Measurements from ENCODE around the gene HRK.

The HRK gene

DNA sequence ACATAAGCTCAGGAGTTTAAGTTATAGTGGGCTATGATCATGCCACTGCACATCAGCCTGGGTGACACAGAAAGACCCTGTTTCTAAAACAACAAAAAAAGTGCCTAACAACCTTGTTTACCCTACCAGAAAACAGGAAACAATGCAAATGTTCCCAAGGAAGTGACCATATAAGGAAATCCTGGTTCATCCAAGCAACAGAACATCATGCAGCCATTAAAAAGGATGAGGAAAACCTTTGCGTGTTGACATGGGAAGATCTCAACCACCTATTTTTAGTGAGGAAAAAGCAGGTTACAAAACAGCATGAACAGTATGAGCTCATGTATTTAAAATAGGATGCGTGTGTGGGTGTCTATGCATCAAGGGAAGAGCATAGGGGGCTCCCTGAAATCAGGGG is 13.7 kb downstream of the HRK start:
- Mint-ChIP-seq H3K27ac (no peak overlapping the region), H3K27me3 (no peaks in the 10 kb centered on the region), H3K9me3 (no peaks in the 10 kb centered on the region), H3K36me3 (no peaks in the 10 kb centered on the region), H3K4me3 (no peak overlapping the region), H3K4me1 (peaks cover 6% of the 10 kb centered on the region)
- ATAC-seq (ENCODE audit: low read depth) (no peak), DNase-seq (ENCODE audit: low spot score in 2 of 2) (no peak)

DNA sequence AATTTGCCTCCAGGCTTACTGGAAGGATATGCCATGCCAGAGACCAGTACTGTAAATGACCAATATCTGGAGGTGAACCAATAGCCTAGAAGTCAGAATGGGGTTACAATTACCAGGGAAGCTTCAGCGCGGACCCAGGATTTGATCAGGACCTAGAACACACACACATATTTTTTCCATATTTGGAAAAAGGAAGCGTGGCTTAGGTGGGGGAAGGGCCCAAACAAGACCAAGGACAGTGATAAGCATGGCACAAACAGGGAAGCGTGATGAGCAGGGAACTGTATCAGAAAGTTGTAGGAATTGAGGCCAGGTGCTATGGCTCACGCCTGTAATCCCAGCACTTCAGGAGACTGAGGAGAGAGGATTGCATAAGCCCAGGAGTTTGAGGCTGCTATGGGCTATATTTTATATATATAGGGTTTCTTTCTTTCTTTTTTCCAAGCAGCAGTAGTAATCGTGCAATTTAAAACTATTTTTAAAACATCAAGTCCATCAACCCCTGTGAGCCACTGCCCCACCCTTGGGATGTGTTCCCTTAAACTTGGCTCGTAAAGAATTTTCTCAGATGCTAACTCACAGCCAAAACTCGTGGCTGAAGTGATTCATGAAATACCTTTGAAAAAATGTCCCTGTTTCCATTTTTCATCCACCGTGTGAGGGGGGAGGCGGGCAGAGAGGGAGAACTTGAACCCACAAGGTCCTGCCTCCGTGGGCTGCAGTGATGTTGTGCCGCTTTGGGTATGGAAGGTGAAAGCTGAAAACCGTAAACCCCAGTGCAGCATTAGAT is 16.7 kb downstream of the HRK start:
- Mint-ChIP-seq H3K4me3 (no peak overlapping the region), H3K27ac (no peak overlapping the region), H3K9me3 (no peaks in the 10 kb centered on the region), H3K4me1 (peaks cover 27% of the 10 kb centered on the region), H3K36me3 (no peaks in the 10 kb centered on the region), H3K27me3 (no peaks in the 10 kb centered on the region)
- DNase-seq (ENCODE audit: low spot score in 2 of 2) (no peak), ATAC-seq (ENCODE audit: low read depth) (no peak)

DNA sequence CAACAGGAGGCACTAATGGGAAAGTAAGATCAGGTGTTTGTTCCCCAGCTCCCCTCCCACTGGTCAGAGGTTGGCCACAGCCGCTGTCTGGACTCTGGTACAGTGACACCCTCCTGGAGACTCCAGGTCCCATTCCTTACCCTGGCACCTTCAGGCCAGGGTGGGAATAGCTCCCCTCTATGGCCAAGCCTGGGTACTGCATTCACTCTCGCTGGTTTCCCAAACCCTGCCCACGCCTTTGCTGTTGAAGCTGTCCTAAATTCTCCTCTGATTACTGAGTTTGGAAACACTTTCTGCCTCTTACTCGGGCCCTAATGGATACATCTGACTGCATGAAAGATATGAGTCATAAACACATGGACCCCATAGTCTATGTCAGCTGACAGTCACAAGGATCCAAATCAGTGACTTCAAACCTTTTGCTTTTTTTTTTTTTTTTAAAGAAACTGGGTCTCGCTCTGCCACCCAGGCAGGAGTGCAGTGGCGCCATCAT is 17.9 kb downstream of the HRK start:
- peak overlapping the region; percentile 74 for H3K27ac Mint-ChIP-seq
- no peaks in the 10 kb centered on the region for H3K9me3 Mint-ChIP-seq
- H3K4me1 Mint-ChIP-seq: peaks cover 31% of the 10 kb centered on the region
- no peak for ATAC-seq (ENCODE audit: low read depth)
- no peaks in the 10 kb centered on the region for H3K36me3 Mint-ChIP-seq
- no peak for DNase-seq (ENCODE audit: low spot score in 2 of 2)
- no peaks in the 10 kb centered on the region for H3K27me3 Mint-ChIP-seq
- no peak overlapping the region for H3K4me3 Mint-ChIP-seq

DNA sequence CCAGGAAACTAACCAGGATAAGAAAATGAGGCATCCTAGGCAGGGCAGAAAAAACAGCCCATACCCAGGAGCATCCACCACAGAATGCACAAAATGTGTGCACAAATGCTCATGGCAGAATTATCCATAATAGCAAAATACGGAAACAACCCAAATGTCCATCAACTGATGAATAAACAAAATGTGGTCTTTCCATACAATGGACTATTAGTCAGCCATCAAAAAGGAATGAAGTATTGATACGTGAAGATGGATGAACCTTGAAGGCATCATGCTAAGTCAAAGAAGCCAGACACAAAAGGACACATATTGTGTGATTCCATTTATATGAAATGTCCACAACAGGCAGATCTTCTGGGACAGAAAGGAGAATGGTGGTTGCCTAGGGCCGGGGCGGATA is 19.1 kb downstream of the HRK start:
- Mint-ChIP-seq H3K27ac (no peak overlapping the region), H3K36me3 (no peaks in the 10 kb centered on the region), H3K9me3 (no peaks in the 10 kb centered on the region), H3K4me1 (peaks cover 37% of the 10 kb centered on the region), H3K4me3 (no peak overlapping the region), H3K27me3 (no peaks in the 10 kb centered on the region)
- no peak for DNase-seq (ENCODE audit: low spot score in 2 of 2)
- ATAC-seq (ENCODE audit: low read depth): no peak

DNA sequence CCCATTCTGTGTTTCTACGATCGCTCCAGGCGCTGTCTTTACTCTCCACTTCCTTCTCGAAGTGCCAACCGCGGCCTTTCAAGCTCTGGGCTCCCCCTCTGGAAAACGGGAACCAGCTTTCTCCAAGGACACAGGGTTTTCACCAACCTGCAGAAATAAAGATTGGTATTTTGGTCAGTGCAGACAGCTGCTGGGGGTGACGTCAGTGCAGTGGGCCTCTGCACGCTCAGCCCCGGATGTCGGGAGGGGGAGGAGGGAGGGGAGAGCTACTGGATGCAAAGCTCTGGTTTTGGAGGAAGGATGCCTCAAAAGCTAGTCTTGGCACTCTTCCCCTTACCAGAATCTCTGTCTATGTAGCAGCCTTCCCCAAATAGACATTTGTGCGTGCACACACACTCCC is 19.9 kb downstream of the HRK start:
- Mint-ChIP-seq H3K4me1 (peaks cover 37% of the 10 kb centered on the region), H3K9me3 (no peaks in the 10 kb centered on the region), H3K36me3 (no peaks in the 10 kb centered on the region), H3K27ac (peak overlapping the region; percentile 66), H3K27me3 (no peaks in the 10 kb centered on the region), H3K4me3 (peak overlapping the region; percentile 41)
- DNase-seq (ENCODE audit: low spot score in 2 of 2) (peak; percentile 39 to 62), ATAC-seq (ENCODE audit: low read depth) (peak; percentile 71)

DNA sequence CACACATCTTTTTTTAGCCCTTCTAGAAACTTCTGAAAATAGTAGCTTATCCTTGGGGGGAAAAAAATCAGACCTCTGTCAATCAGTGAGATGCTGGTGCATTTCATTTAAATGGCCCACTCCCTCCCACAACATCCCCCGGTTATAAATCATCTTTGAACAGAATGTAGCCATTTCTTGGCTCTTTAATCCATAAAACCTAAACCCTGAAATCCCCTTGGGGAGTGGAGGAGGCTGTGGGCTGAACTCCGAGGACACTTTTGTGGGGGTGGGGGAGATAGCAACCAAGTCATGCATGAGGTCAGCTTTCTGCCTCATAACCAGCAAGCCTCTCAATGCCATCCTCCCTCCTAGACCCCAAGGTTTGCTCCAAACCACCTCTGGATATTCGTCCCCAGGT is 21.0 kb downstream of the HRK start:
- no peaks in the 10 kb centered on the region for H3K27me3 Mint-ChIP-seq
- no peaks in the 10 kb centered on the region for H3K9me3 Mint-ChIP-seq
- peak overlapping the region; percentile 66 for H3K27ac Mint-ChIP-seq
- peak overlapping the region; percentile 14 for H3K4me3 Mint-ChIP-seq
- ATAC-seq (ENCODE audit: low read depth) (no peak), DNase-seq (ENCODE audit: low spot score in 2 of 2) (no peak)
- no peaks in the 10 kb centered on the region for H3K36me3 Mint-ChIP-seq
- peaks cover 37% of the 10 kb centered on the region for H3K4me1 Mint-ChIP-seq

DNA sequence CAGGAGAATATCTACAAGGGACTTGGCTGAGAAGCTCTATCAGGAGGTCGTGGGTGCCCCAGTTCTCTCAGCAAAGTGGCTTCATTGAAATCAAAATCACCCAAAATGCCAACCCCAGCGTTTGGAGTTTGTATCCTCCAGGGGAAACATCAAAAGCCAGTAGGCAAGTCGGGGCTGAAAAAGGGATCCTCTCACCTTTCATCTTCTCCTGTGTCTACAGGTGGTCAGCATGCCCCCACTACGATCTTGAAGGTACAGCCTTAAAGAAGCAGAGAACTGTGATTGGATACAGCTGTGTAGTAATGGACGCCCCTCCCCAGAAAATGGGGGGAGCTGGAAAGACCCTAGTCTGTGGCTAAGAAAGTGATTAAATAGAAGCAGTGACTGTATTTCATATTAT is 22.2 kb downstream of the HRK start:
- Mint-ChIP-seq H3K4me3 (no peak overlapping the region), H3K9me3 (no peaks in the 10 kb centered on the region), H3K27ac (peak overlapping the region; percentile 80), H3K36me3 (no peaks in the 10 kb centered on the region), H3K4me1 (peaks cover 37% of the 10 kb centered on the region), H3K27me3 (no peaks in the 10 kb centered on the region)
- ATAC-seq (ENCODE audit: low read depth): no peak
- DNase-seq (ENCODE audit: low spot score in 2 of 2): no peak

DNA sequence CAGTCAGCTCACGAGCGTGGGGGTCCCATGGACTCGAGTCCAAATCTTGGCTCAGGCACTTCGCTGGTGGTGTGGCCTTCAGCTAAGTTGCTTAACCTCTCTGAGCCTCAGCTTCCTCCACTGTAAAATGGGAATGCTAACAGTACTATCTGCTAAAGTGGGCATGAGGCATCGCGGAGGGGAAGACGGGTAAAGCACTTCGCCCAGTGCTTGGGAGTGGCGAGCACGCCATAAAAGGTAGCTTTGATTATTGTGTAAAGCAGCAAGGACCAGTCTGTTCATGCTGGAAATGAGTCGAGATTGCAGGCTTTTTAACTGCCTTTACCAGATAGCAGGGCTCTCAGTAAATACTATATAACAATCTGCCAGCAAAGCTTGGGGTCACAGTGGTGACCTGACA is 24.5 kb downstream of the HRK start:
- Mint-ChIP-seq H3K36me3 (peaks cover 2% of the 10 kb centered on the region), H3K9me3 (no peaks in the 10 kb centered on the region), H3K4me1 (peaks cover 31% of the 10 kb centered on the region), H3K4me3 (no peak overlapping the region), H3K27me3 (no peaks in the 10 kb centered on the region), H3K27ac (peak overlapping the region; percentile 80)
- DNase-seq (ENCODE audit: low spot score in 2 of 2) (no peak), ATAC-seq (ENCODE audit: low read depth) (no peak)

DNA sequence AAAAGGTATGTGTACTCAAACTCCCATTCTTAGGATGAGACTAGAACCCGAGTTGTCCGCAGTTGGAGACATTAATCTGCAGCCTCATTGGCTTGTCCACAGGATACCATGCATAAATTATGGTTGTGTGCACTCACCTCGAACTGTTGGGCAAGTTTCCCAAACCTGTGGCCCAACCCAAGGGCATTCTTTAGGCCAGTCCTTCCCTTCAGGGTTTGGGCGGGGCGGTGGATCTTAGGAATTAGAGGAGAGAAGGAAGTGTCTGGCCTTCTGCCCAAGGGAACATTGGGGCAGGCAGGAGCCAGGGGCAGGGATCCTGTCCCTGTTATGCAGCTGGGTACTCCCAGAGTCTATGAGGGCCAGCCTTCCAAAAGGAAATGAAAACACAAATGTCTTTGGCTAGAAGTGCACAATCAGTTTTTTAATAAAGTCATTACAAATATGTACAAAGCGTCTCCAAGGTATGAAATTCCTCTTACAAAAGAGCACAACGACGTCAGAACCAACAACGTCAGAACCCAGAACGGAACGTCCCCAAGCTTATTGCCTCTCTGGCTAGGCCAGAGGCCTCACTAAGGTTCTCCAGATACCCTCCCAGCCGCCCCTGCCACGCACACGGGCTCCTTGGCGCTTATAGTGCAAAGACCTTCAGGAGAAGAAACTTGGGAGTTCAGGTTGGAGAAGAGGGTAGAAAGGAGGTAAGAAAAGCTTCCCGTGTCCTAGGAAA is 25.3 kb downstream of the HRK start:
- H3K9me3 Mint-ChIP-seq: no peaks in the 10 kb centered on the region
- H3K27me3 Mint-ChIP-seq: no peaks in the 10 kb centered on the region
- no peak overlapping the region for H3K27ac Mint-ChIP-seq
- peaks cover 2% of the 10 kb centered on the region for H3K36me3 Mint-ChIP-seq
- H3K4me3 Mint-ChIP-seq: no peak overlapping the region
- DNase-seq (ENCODE audit: low spot score in 2 of 2) (no peak), ATAC-seq (ENCODE audit: low read depth) (no peak)
- peaks cover 24% of the 10 kb centered on the region for H3K4me1 Mint-ChIP-seq

DNA sequence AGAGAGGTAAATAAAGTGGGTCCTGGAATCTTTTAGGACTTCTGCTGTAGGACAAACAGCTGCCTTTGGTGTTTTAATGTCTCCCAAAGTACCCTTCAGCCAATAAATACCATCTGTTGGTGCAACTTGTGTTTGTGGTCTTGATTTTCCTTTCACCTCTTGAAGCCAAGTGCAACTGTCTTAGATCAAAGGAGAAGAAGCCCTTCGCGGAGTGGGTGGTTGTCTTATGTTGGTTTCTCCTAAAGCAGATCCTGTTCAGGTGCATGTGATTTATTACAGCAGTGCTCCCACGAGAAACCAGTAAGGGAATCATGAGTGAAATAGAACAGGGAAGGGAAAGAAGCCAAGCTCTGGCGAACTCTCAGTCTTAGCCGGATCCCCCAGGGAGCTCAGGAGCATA is 27.7 kb downstream of the HRK start:
- no peak overlapping the region for H3K4me3 Mint-ChIP-seq
- peaks cover 10% of the 10 kb centered on the region for H3K4me1 Mint-ChIP-seq
- no peak overlapping the region for H3K27ac Mint-ChIP-seq
- no peak for DNase-seq (ENCODE audit: low spot score in 2 of 2)
- H3K9me3 Mint-ChIP-seq: no peaks in the 10 kb centered on the region
- no peak for ATAC-seq (ENCODE audit: low read depth)
- peaks cover 5% of the 10 kb centered on the region for H3K36me3 Mint-ChIP-seq
- no peaks in the 10 kb centered on the region for H3K27me3 Mint-ChIP-seq

DNA sequence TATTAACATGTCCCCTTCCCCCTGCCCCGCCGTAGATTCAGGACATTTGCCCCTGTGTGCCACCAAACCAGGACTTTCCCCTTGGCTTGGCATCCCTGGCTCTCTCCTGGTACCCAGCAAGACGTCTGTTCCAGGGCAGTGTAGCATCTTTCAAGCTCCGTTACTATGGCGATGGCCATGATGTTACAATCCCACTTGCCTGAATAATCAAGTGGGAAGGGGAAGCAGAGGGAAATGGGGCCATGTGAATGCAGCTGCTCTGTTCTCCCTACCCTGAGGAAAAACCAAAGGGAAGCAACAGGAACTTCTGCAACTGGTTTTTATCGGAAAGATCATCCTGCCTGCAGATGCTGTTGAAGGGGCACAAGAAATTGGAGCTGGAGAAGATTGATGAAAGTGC is 28.9 kb downstream of the HRK start:
- ATAC-seq (ENCODE audit: low read depth) (no peak), DNase-seq (ENCODE audit: low spot score in 2 of 2) (no peak)
- H3K4me3 Mint-ChIP-seq: no peak overlapping the region
- no peak overlapping the region for H3K27ac Mint-ChIP-seq
- H3K27me3 Mint-ChIP-seq: no peaks in the 10 kb centered on the region
- no peaks in the 10 kb centered on the region for H3K9me3 Mint-ChIP-seq
- peaks cover under 1% of the 10 kb centered on the region for H3K4me1 Mint-ChIP-seq
- H3K36me3 Mint-ChIP-seq: peaks cover 11% of the 10 kb centered on the region

DNA sequence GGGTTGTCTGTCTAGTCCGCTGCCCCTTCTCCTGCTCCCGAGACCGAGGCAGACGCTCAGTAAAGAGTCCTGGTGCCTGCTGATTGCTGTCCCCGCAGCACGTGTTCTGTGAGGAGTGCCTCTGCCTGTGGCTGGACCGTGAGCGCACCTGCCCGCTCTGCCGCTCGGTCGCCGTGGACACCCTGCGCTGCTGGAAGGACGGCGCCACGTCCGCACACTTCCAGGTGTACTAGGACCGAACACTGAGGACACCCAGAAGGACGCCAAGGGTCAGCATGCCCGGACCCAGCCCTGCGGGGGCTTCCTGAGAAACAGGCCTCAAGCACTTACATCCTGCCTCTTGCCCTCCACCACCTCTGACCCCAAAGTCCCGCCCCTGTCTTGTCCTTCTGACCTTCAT is 32.0 kb downstream of the HRK start:
- ATAC-seq (ENCODE audit: low read depth): no peak
- Mint-ChIP-seq H3K36me3 (peaks cover 11% of the 10 kb centered on the region), H3K4me1 (no peaks in the 10 kb centered on the region), H3K27ac (no peak overlapping the region), H3K9me3 (no peaks in the 10 kb centered on the region), H3K4me3 (no peak overlapping the region), H3K27me3 (no peaks in the 10 kb centered on the region)
- DNase-seq (ENCODE audit: low spot score in 2 of 2): no peak

DNA sequence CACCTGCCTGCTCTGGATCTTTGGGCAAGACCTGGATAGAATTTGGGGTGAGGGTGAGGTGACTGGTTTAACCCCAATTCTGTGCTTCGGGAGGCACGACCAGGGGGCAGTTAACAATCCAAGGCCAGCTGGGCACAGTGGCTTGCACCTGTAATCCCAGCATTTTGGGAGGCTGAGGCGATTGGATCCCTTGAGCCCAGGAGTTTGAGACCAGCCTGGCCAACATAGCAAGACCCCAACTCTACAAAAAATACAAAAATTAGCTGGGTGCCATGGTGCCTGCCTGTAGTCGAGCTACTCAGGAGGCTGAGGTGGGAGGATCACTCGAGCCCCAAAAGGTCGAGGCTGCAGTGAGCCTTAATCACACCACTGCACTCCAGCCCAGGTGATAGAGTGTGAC is 38.2 kb downstream of the HRK start:
- H3K27me3 Mint-ChIP-seq: no peaks in the 10 kb centered on the region
- no peaks in the 10 kb centered on the region for H3K9me3 Mint-ChIP-seq
- no peak for DNase-seq (ENCODE audit: low spot score in 2 of 2)
- no peak overlapping the region for H3K27ac Mint-ChIP-seq
- H3K4me3 Mint-ChIP-seq: no peak overlapping the region
- ATAC-seq (ENCODE audit: low read depth): no peak
- H3K4me1 Mint-ChIP-seq: peaks cover 6% of the 10 kb centered on the region
- peaks cover 4% of the 10 kb centered on the region for H3K36me3 Mint-ChIP-seq

DNA sequence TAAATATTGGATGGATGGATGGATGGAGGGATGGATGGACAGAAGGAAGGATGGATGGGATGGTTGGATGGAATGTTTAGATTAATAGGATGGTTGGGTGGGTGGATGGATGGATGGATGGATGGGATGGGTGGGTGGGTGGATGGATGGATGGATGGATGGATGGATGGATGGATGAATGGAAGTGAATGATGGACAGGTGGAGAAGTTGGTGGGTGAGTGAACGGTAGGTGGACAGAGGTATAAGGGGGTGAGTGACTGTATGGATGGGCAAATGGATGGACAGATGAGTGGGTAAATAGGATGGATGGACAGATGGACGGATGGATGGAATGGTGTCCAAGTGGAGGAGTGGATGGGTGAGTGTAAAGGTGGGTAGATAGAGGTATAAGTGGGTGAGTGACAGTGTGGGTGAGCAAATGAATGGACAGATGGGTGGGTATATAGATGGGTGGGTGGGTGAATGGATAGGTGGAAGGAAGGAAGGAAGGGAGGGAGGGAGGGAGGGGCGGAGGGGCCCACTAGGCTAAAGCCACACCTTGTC is 41.9 kb downstream of the HRK start:
- ATAC-seq (ENCODE audit: low read depth) (no peak), DNase-seq (ENCODE audit: low spot score in 2 of 2) (no peak)
- Mint-ChIP-seq H3K9me3 (peaks cover 2% of the 10 kb centered on the region), H3K27ac (peak overlapping the region; percentile 75), H3K4me3 (no peak overlapping the region), H3K36me3 (peaks cover 10% of the 10 kb centered on the region), H3K27me3 (no peaks in the 10 kb centered on the region), H3K4me1 (peaks cover 8% of the 10 kb centered on the region)

Measured in memory B cell (primary cell).